ENCODE results near the gene TTLL11. TPM values are rescaled to one million over a fixed set of nuclear protein-coding genes. Genes with fewer than 3 reads are reported as not detected.

Gene TTLL11
- total RNA-seq, 1 experiment from 2014 or later: 1.5 TPM

GRCh38 chr9:122102156-122102555 is 9.0 kb upstream of the TTLL11 start:
- Mint-ChIP-seq H3K4me3 (no peak overlapping the region), H3K4me1 (peaks cover 3 to 4% of the 10 kb centered on the region in 2 experiments; a peak in 3 of 4 replicates), H3K36me3 (ENCODE audit: insufficient read depth in 1 of 3, low read depth in 3 of 3) (peaks cover 0 to 6% (median 0%) of the 10 kb centered on the region in 3 experiments; a peak in 1 of 7 replicates)

More at GRCh38 chr9:122102156-122102555, 9.0 kb upstream of the TTLL11 start:
- H3K18ac ChIP-seq (ENCODE audit: insufficient read length, low read depth, low read length): no peak overlapping the region
- H3K9ac ChIP-seq (ENCODE audit: extremely low read depth, insufficient read length, low read length): no peak overlapping the region
- no peak overlapping the region for H2BK12ac ChIP-seq (ENCODE audit: insufficient read length, low read depth, low read length)
- no peaks in the 10 kb centered on the region for H3K9me3 ChIP-seq (ENCODE audit: control insufficient read depth, low read depth, low read length)
- Mint-ChIP-seq H3K9me3 (peaks cover 7 to 9% of the 10 kb centered on the region in 2 experiments; a peak in 4 of 5 replicates), H3K27me3 (ENCODE audit: low read depth) (peaks cover 8% of the 10 kb centered on the region), H3K27ac (no peak overlapping the region)
- no peaks in the 10 kb centered on the region for H3K23me2 ChIP-seq (ENCODE audit: insufficient read length, low read depth, low read length, poor library complexity, severe bottlenecking)
- no peak overlapping the region for H2BK15ac ChIP-seq (ENCODE audit: low read depth, low read length)
- H3T11ph ChIP-seq (ENCODE audit: low read length): no peak overlapping the region
- no peaks in the 10 kb centered on the region for H3K79me2 ChIP-seq (ENCODE audit: insufficient read depth, low read length)
- H2AFZ ChIP-seq (ENCODE audit: low read length): no peak overlapping the region
- H2BK120ac ChIP-seq (ENCODE audit: low read depth, low read length, poor library complexity, severe bottlenecking): no peak overlapping the region
- H2BK5ac ChIP-seq (ENCODE audit: insufficient read length, low read length): no peak overlapping the region
- no peak for DNase-seq
- no peak overlapping the region for H3K4me2 ChIP-seq (ENCODE audit: insufficient read depth, insufficient read length, low read length)
- no peaks in the 10 kb centered on the region for H3K4me1 ChIP-seq (ENCODE audit: insufficient read depth, low read length)
- H3K27ac ChIP-seq (ENCODE audit: insufficient read length, low read depth, low read length): no peak overlapping the region
- WGBS (ENCODE audit: extremely low coverage, insufficient read length, low lambda C conversion rate): no CpG with 5 or more reads among the region's 2 CpGs
- H2AK5ac ChIP-seq (ENCODE audit: insufficient read length, low read length): no peak overlapping the region
- no peak overlapping the region for H2BK20ac ChIP-seq (ENCODE audit: low read depth, low read length, poor library complexity, severe bottlenecking)
- H4K8ac ChIP-seq (replicated peaks; ENCODE audit: insufficient read length, low read depth, low read length): no peak overlapping the region
- no peaks in the 10 kb centered on the region for H3K27me3 ChIP-seq (ENCODE audit: insufficient read depth, low read length)
- no peaks in the 10 kb centered on the region for H3K79me1 ChIP-seq (ENCODE audit: insufficient read depth, low read depth, low read length, poor library complexity, severe bottlenecking)
- H4K91ac ChIP-seq (ENCODE audit: insufficient read length, low read depth, low read length): no peak overlapping the region
- H4K20me1 ChIP-seq (ENCODE audit: control insufficient read depth, insufficient read depth, insufficient read length): peaks cover 2% of the 10 kb centered on the region
- H3K14ac ChIP-seq (ENCODE audit: insufficient read depth, low read length): no peak overlapping the region
- no peak overlapping the region for H4K5ac ChIP-seq (ENCODE audit: insufficient read length, low read depth, low read length)
- TF ChIP-seq CTCF (conservative IDR thresholded peaks at IDR 0.05): no peak
- no peak overlapping the region for H3K23ac ChIP-seq (ENCODE audit: insufficient read length, low read depth, low read length)
- H3K4ac ChIP-seq (ENCODE audit: low read depth, low read length): no peak overlapping the region
- H3K56ac ChIP-seq (ENCODE audit: insufficient read length, low read depth, low read length): no peak overlapping the region

Measured in H9 (cell line).